HFFc6 (cell line): ENCODE data around the gene SQOR. TPM values are rescaled to one million over a fixed set of nuclear protein-coding genes. Genes with fewer than 3 reads are reported as not detected.

Experiments
- DNase-seq: peaks from one replicate; pipeline ENCODE4 v3.0.0-alpha.2; 2018
- H3K27ac Mint-ChIP-seq: 2 replicates; pipeline ENCODE4 v1.8.0; 2020; ENCODE audit warnings: mild to moderate bottlenecking, mixed read lengths
- H3K27me3 Mint-ChIP-seq: 2 replicates; pipeline ENCODE4 v1.8.0; 2021; ENCODE audit warnings: mild to moderate bottlenecking, moderate library complexity, mixed read lengths; ENCODE audit not compliant: insufficient read depth
- H3K36me3 Mint-ChIP-seq: 2 replicates; pipeline ENCODE4 v1.8.0; 2021; ENCODE audit warnings: low read depth, mixed read lengths
- H3K4me1 Mint-ChIP-seq: 2 replicates; pipeline ENCODE4 v1.8.0; 2020; ENCODE audit warnings: low read depth, mixed read lengths
- H3K4me3 Mint-ChIP-seq: 2 replicates; pipeline ENCODE4 v1.8.0; 2020; ENCODE audit warnings: mild to moderate bottlenecking, moderate library complexity, mixed read lengths
- H3K9me3 Mint-ChIP-seq: 2 replicates; pipeline ENCODE4 v1.8.0; 2020; ENCODE audit warnings: mild to moderate bottlenecking, mixed read lengths
- CTCF ChIP-seq: fragments of 200-600 bp; sonication (generic); IDR thresholded peaks from 2 replicates; pipeline ENCODE4 v1.5.0; 2021; ENCODE audit warnings: antibody characterized with exemption, mild to moderate bottlenecking
- total RNA-seq, 6 experiments: library from RNA; stranded (reverse); fragmentation: NEBNext Ultra II Directional; extraction: Animal tissue kit (Norgen Biotek cat#: 25700); gene quantifications; 2 replicates in 1 of 6; 3 replicates in 5 of 6; pipeline ENCODE4 v1.2.3, GENCODE V29; 2021

The SQOR gene
- total RNA-seq, 6 experiments from 2014 or later = 25.3 to 43.2 (median 39.7) TPM

- H3K9me3 Mint-ChIP-seq = no peaks in the 10 kb centered on the region
Observed at GRCh38 chr15:45612790-45613415, 21.9 kb upstream of the SQOR start.

GRCh38 chr15:45616901-45617323 lies 17.9 kb upstream of the SQOR start:
- Mint-ChIP-seq H3K9me3 (no peaks in the 10 kb centered on the region), H3K36me3 (no peaks in the 10 kb centered on the region)
- no peak for TF ChIP-seq CTCF

More at GRCh38 chr15:45612790-45613415, 21.9 kb upstream of the SQOR start:
- peak; percentile 48 for DNase-seq
- TF ChIP-seq CTCF = no peak
- Mint-ChIP-seq H3K27me3 (no peaks in the 10 kb centered on the region), H3K4me3 (peak overlapping the region; percentile 43), H3K36me3 (no peaks in the 10 kb centered on the region), H3K27ac (peak overlapping the region; percentile 30), H3K4me1 (peaks cover 31% of the 10 kb centered on the region)

GRCh38 chr15:45618813-45619212 lies 16.0 kb upstream of the SQOR start:
- DNase-seq = no peak
- no peak overlapping the region for H3K27ac Mint-ChIP-seq

More at GRCh38 chr15:45616901-45617323, 17.9 kb upstream of the SQOR start:
- H3K4me3 Mint-ChIP-seq = no peak overlapping the region
- no peaks in the 10 kb centered on the region for H3K27me3 Mint-ChIP-seq
- DNase-seq = no peak
- peak overlapping the region; percentile 61; the same call in 1 of the 2 replicates for H3K27ac Mint-ChIP-seq
- peaks cover 31% of the 10 kb centered on the region for H3K4me1 Mint-ChIP-seq

GRCh38 chr15:45628136-45628535 lies 6.7 kb upstream of the SQOR start:
- no peak overlapping the region for H3K4me3 Mint-ChIP-seq
- H3K27me3 Mint-ChIP-seq = no peaks in the 10 kb centered on the region
- TF ChIP-seq CTCF = no peak
- peaks cover 10% of the 10 kb centered on the region; the same call in 1 of the 2 replicates for H3K36me3 Mint-ChIP-seq
- H3K27ac Mint-ChIP-seq = no peak overlapping the region
- peaks cover 19% of the 10 kb centered on the region for H3K4me1 Mint-ChIP-seq
- DNase-seq = no peak
- peaks cover 18% of the 10 kb centered on the region for H3K9me3 Mint-ChIP-seq

More at GRCh38 chr15:45618813-45619212, 16.0 kb upstream of the SQOR start:
- 0 out of 2 replicates have a peak, but pooled peaks have one; percentile 14 for TF ChIP-seq CTCF
- H3K4me3 Mint-ChIP-seq = no peak overlapping the region
- H3K27me3 Mint-ChIP-seq = peaks cover 3% of the 10 kb centered on the region; the same call in 1 of the 2 replicates
- no peaks in the 10 kb centered on the region for H3K36me3 Mint-ChIP-seq
- H3K9me3 Mint-ChIP-seq = peaks cover 8% of the 10 kb centered on the region; the same call in 1 of the 2 replicates
- peaks cover 16% of the 10 kb centered on the region for H3K4me1 Mint-ChIP-seq

GRCh38 chr15:45630917-45631691 lies 3.7 kb upstream of the SQOR start:
- H3K27me3 Mint-ChIP-seq = no peaks in the 10 kb centered on the region
- DNase-seq = peak; percentile 92
- peak overlapping the region; percentile 95 for H3K27ac Mint-ChIP-seq
- H3K36me3 Mint-ChIP-seq = peaks cover 6% of the 10 kb centered on the region; the same call in 1 of the 2 replicates
- peaks cover 27% of the 10 kb centered on the region for H3K4me1 Mint-ChIP-seq
- peaks cover 6% of the 10 kb centered on the region for H3K9me3 Mint-ChIP-seq
- H3K4me3 Mint-ChIP-seq = peak overlapping the region; percentile 87
- no peak for TF ChIP-seq CTCF
